OCI-LY3 (cell line): Measurements from ENCODE around the gene AP1G1.

Source experiments
- CTCF ChIP-seq: fragments of 200-600, 300-600 bp; sonication (generic); IDR thresholded peaks from 2 replicates; pipeline ENCODE4 v1.5.1; 2014; ENCODE audit warnings: antibody characterized with exemption, low read length, low read depth
- EZH2phosphoT487 ChIP-seq: fragments of 200-600 bp; shearing (Covaris generic); IDR thresholded peaks from 2 replicates; pipeline ENCODE4 v1.6.1; 2018; ENCODE audit warnings: antibody characterized with exemption, mixed run types, low read depth

- no peak for TF ChIP-seq CTCF
- no peak for TF ChIP-seq EZH2phosphoT487
Observed at GRCh38 chr16:71789136-71789535, 19.5 kb downstream of the AP1G1 start.
